ENCODE measurements around the gene WDR27.

DNA sequence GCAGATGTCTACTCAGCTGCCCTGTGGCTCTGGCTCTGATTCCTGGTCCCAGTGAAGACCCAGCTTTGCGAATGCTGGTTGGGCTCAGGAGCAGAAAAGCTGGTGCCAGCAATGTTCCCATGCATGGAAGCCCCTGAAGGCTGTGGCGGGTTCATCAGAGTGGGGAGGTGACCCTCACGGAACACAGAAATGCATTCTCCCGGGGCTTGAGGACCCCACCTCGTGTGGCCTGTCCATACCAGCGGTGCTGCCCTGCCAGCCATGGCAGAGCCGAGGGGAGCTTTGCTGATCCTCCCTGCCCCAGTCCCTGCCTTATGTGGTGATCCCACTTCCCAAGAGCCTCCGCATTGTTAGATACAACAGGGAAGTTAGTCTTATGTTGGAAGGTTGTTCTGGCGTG lies 290.5 kb downstream of the WDR27 start:
- TF ChIP-seq, protein P1, sequence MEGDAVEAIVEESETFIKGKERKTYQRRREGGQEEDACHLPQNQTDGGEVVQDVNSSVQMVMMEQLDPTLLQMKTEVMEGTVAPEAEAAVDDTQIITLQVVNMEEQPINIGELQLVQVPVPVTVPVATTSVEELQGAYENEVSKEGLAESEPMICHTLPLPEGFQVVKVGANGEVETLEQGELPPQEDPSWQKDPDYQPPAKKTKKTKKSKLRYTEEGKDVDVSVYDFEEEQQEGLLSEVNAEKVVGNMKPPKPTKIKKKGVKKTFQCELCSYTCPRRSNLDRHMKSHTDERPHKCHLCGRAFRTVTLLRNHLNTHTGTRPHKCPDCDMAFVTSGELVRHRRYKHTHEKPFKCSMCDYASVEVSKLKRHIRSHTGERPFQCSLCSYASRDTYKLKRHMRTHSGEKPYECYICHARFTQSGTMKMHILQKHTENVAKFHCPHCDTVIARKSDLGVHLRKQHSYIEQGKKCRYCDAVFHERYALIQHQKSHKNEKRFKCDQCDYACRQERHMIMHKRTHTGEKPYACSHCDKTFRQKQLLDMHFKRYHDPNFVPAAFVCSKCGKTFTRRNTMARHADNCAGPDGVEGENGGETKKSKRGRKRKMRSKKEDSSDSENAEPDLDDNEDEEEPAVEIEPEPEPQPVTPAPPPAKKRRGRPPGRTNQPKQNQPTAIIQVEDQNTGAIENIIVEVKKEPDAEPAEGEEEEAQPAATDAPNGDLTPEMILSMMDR (IDR thresholded peaks at IDR 0.05): no peak
- no peak for TF ChIP-seq POLR2A (IDR thresholded peaks at IDR 0.05)
